Mesenchymal stem cell (in vitro differentiated cells and primary cell): ENCODE results near the gene OSTC. TPM values are rescaled to one million over a fixed set of nuclear protein-coding genes. Genes with fewer than 3 reads are reported as not detected.
A peak's percentile ranks its signal among the peaks of the same experiment; 100 is the strongest.

Experiments used
- DNase-seq: peaks from one replicate; pipeline ENCODE4 v3.0.0-alpha.2; 2013
- H2AFZ ChIP-seq: one replicate; pipeline ENCODE4 v1.6.1; 2013; ENCODE audit warnings: low read depth, mild to moderate bottlenecking, control low read depth, inconsistent platforms, low read length, moderate library complexity
- H2AK5ac ChIP-seq: 2 replicates; pipeline ENCODE4 v1.6.1; 2013; ENCODE audit warnings: low read length, moderate library complexity, mild to moderate bottlenecking, inconsistent platforms; ENCODE audit not compliant: severe bottlenecking
- H2BK120ac ChIP-seq: one replicate; pipeline ENCODE4 v1.6.1; 2013; ENCODE audit warnings: low read depth, mild to moderate bottlenecking, inconsistent platforms, low read length, moderate library complexity
- H2BK12ac ChIP-seq, 2 experiments: one replicate each; pipeline ENCODE4 v1.6.1; 2013; ENCODE audit warnings: inconsistent platforms in 2 of 2, low read length in 2 of 2, mild to moderate bottlenecking in 2 of 2, moderate library complexity in 2 of 2, control low read depth in 1 of 2
- H2BK15ac ChIP-seq: one replicate; pipeline ENCODE4 v1.6.1; 2013; ENCODE audit warnings: mild to moderate bottlenecking, low read depth, inconsistent platforms; ENCODE audit not compliant: poor library complexity, severe bottlenecking
- H2BK5ac ChIP-seq: 2 replicates; pipeline ENCODE4 v1.6.1; 2013; ENCODE audit warnings: low read depth, mild to moderate bottlenecking, low read length, control low read depth, inconsistent platforms; ENCODE audit not compliant: poor library complexity, severe bottlenecking
- H3K14ac ChIP-seq, 2 experiments: one replicate each; pipeline ENCODE4 v1.6.1; 2013; ENCODE audit warnings: inconsistent platforms in 2 of 2, low read length in 2 of 2, control low read depth in 1 of 2, mild to moderate bottlenecking in 1 of 2, moderate library complexity in 1 of 2
- H3K18ac ChIP-seq, 2 experiments: one replicate each; pipeline ENCODE4 v1.6.1; 2013; ENCODE audit warnings: inconsistent platforms in 2 of 2, low read length in 2 of 2, control low read depth in 1 of 2, low read depth in 1 of 2, mild to moderate bottlenecking in 1 of 2
- H3K23ac ChIP-seq, 2 experiments: one replicate each; pipeline ENCODE4 v1.6.1; 2013; ENCODE audit warnings: inconsistent platforms in 2 of 2, low read length in 2 of 2, mild to moderate bottlenecking in 2 of 2, moderate library complexity in 2 of 2, control low read depth in 1 of 2
- H3K27ac ChIP-seq: 2 replicates; pipeline ENCODE4 v1.5.1; 2013; ENCODE audit warnings: mild to moderate bottlenecking, moderate library complexity, low read length, control low read depth, inconsistent platforms; ENCODE audit not compliant: poor library complexity, severe bottlenecking
- H3K27me3 ChIP-seq, 2 experiments: 2 replicates each; pipeline versions ENCODE4 v1.6.1 to v1.7.0; 2013; ENCODE audit warnings: low read length in 2 of 2, mild to moderate bottlenecking in 2 of 2, moderate library complexity in 2 of 2, control low read depth in 1 of 2, inconsistent platforms in 1 of 2; ENCODE audit not compliant: control insufficient read depth in 1 of 2, insufficient read depth in 1 of 2
- H3K36me3 ChIP-seq, 2 experiments: 2 replicates each; pipeline versions ENCODE4 v1.6.1 to v1.7.0; 2013; ENCODE audit warnings: low read length in 2 of 2, control low read depth in 1 of 2, inconsistent platforms in 1 of 2, low read depth in 1 of 2, mild to moderate bottlenecking in 1 of 2; ENCODE audit not compliant: insufficient read depth in 2 of 2, control insufficient read depth in 1 of 2
- H3K4ac ChIP-seq, 2 experiments: one replicate each; pipeline ENCODE4 v1.6.1; 2013; ENCODE audit warnings: inconsistent platforms in 2 of 2, low read length in 2 of 2, mild to moderate bottlenecking in 2 of 2, moderate library complexity in 2 of 2, control low read depth in 1 of 2, low read depth in 1 of 2
- H3K4me1 ChIP-seq: 2 replicates; pipeline ENCODE4 v1.6.1; 2013; ENCODE audit warnings: low read depth, low read length, control low read depth; ENCODE audit not compliant: control insufficient read depth, insufficient read depth
- H3K4me2 ChIP-seq: 2 replicates; pipeline ENCODE4 v1.6.1; 2013; ENCODE audit warnings: low read length, mild to moderate bottlenecking, inconsistent platforms; ENCODE audit not compliant: poor library complexity, severe bottlenecking
- H3K4me3 ChIP-seq, 2 experiments: 2 replicates each; pipeline versions ENCODE4 v1.5.1 to v1.7.0; 2013; ENCODE audit warnings: low read length in 2 of 2, mild to moderate bottlenecking in 2 of 2, control low read depth in 1 of 2, low read depth in 1 of 2; ENCODE audit not compliant: insufficient read depth in 1 of 2
- H3K79me1 ChIP-seq: replicated peaks from 2 replicates; pipeline ENCODE4 v1.6.1; 2013; ENCODE audit warnings: mild to moderate bottlenecking, control low read depth, low read length, inconsistent platforms; ENCODE audit not compliant: poor library complexity, severe bottlenecking
- H3K9ac ChIP-seq: 2 replicates; pipeline ENCODE4 v1.7.0; 2013; ENCODE audit warnings: mild to moderate bottlenecking, low read length, moderate library complexity
- H3K9me3 ChIP-seq: 2 replicates; pipeline ENCODE4 v1.7.0; 2013; ENCODE audit warnings: mild to moderate bottlenecking, low read length; ENCODE audit not compliant: control insufficient read depth
- H4K8ac ChIP-seq: one replicate; pipeline ENCODE4 v1.6.1; 2013; ENCODE audit warnings: inconsistent platforms, mild to moderate bottlenecking, low read length, moderate library complexity
- H4K91ac ChIP-seq: one replicate; pipeline ENCODE4 v1.6.1; 2013; ENCODE audit warnings: mild to moderate bottlenecking, low read length, inconsistent platforms
- WGBS: methylation state at CpG from one replicate; pipeline ENCODE4 v1.1.7; 2013; ENCODE audit warnings: mixed read lengths; 5-methylcytosine and 5-hydroxymethylcytosine counted together
- small RNA-seq: library from polyadenylated mRNA; stranded (forward); fragments of <200 nt; extraction: miRNeasy Mini kit (QIAGEN cat#:217004); gene quantifications from one replicate; pipeline ENCODE3, GENCODE V24; 2013; ENCODE audit warnings: low read depth

OSTC gene

GRCh38 chr4:108717386-108717785 is 67.0 kb downstream of the OSTC start:
- no peak for DNase-seq
- Histone ChIP-seq H2BK12ac (peak overlapping the region in 1 of 2 experiments; percentile 52), H3K27ac (no peak overlapping the region), H4K91ac (no peak overlapping the region), H3K4me3 (no peak overlapping the region), H3K27me3 (peaks cover 0 to 7% of the 10 kb centered on the region in 2 experiments), H3K18ac (no peak overlapping the region), H3K4ac (peak overlapping the region in 1 of 2 experiments; percentile 54), H2BK5ac (no peak overlapping the region), H3K9me3 (no peaks in the 10 kb centered on the region), H3K36me3 (no peaks in the 10 kb centered on the region), H3K4me1 (no peaks in the 10 kb centered on the region), H2BK120ac (no peak overlapping the region), H2AFZ (no peak overlapping the region), H2BK15ac (no peak overlapping the region), H3K79me1 (no peaks in the 10 kb centered on the region), H3K14ac (no peak overlapping the region), H3K4me2 (no peak overlapping the region), H2AK5ac (no peak overlapping the region), H3K9ac (no peak overlapping the region), H3K23ac (no peak overlapping the region), H4K8ac (no peak overlapping the region)
- 100% methylated on average over 1 of the region's 2 CpGs for WGBS

Small RNAs within 50 kb of the gene (small RNA-seq; reads per million reads assigned to genes)
- not detected for gene RNU6-431P
